Hypothalamus (tissue), 51 donors: Measurements from ENCODE around the gene KLF15.
"Not testable (repeated sequence)": the region's sequence is repeated elsewhere in the genome, so short reads cannot be mapped to it uniquely, and the experiment has no call there.

Source experiments
- DNase-seq, 51 donors: peaks; one replicate each; lab custom pipeline; 2025; lab: John Stamatoyannopoulos, UW

KLF15 gene

DNA sequence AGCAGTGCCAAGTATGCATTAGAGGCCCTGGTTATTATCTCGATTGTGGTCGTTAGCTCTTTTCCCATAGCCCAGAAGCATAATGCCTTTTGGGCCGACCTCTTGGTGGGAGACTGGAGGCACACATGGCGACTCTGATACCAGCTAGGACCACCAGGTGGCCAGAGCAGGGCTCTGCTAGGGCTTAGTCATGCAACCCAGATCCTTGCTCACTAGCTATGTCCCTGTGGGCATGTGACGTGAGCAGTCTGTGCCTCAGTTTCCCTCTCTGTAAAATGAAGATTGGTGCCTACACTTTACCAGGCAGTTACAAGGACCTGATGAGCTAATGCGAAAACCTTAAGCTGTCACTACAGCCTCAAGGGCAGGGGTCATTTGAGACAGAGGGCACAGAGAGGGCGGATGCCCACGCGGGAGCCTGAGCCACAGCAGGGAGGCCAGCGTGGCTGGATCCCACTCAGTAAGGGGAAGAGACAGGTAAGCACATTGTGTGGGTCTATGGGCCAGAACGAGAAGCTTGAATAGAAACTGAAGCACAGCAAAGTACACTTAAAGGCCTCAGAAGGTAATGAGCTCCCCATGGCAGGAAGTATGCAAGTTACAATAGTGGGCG lies 8.8 kb downstream of the KLF15 start:
- no peak for DNase-seq

DNA sequence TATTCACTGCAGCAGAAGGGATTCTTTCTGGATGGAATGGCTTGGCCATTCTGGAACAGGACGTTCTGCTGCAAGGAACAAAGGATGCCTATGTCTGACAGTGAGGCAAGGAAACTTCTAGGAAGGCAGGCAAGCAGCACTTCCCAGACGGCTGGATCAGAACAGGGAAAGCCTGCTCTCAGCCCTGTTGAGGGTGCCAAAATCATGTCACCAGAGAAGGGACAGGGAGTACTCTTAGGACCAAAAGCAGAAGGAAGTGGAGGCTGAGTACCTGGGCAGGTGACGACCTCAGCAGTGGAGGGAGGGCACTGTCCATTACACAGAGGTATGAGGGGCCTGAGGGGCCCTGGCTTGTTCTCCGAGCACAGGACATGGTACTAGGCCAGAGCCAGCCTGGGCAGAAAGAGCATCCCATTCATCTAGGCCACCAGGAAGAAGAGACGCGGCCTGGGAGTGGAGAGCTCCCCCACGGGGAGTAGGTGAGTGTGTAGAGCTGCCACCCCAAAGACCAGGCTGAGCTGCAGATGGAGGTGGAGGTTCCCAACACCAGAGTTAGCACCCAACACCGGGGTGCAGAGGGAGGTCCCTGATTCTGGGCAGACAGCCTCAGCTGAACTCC lies 9.6 kb downstream of the KLF15 start:
- DNase-seq, result peak in 3 of 51 donors; percentile 20 to 46 (median 29)

DNA sequence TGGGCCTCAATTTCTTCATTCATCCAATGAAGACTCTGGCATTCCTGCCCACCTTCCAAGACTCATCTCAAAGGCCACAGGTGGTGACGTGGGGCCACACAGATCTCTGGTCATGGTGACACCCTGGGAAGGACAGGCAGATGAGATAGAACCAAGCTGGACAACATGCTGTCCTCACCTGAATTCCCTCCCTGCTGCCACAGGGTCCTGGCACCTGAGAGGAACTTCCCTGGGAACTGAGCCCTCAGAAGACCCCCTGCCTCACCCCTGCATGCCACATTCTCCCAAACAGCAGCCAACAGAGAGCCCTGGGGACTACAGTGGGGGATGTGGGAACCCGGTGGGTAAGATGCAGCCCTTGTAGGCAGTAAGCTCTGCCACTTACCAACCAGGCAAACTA lies 10.7 kb downstream of the KLF15 start:
- DNase-seq, result no peak

DNA sequence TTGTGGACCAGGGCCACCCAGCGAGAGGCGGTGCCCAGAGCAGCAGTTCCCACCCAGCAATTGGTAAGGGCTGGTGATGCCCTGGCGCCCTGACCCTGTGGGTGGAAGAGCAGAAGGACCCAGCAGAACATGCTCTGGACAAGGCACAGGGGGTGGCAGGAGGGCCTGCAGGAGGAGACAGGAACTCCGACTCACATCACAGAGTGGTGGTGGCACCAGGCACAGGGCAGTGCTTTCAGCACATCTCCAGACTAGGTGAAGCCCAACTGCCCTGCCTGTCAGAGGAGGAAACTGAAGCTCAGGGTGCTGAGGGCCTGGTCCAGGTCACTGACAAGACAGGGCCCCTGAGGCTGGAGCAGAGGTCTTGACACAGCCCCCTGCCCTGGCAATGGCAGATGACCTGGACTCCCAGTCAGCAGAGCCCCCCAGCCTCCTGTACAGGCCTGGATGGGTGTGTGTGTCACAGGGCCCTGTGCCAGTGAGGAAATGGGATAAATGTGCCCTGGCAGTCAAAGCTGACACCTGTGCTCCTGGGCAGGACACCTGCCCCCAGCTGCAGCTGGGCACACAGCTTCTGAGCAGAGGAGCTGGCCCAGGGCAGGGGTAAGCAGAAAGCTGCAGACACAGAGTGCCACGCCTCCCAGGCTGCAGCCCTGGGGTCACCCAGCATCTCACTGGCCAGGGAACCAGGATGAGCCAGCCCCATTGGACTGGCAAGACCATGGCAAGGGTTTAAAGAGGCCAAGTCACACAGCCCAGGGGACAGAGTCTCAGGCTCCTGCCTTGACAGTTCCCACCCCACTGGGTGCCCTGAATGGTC lies 11.4 kb downstream of the KLF15 start:
- DNase-seq, result no peak

DNA sequence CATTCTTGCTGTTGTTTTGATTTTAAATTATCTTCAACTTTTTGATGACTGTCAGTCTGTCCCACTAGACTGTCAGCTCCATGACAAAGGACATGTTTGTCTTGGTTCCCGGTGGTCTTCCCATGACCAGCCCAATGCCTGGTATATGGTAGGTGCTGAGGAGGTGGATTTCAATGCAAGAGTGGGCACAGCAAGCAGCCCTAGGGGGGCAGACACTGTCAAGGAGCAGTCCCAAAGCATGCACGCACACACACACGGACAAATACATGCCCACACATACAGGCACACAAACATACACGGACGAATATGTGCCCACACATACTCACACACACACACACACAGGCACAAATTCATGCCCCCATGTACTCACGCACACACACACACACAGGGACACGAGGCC lies 12.0 kb downstream of the KLF15 start:
- DNase-seq, result no peak

DNA sequence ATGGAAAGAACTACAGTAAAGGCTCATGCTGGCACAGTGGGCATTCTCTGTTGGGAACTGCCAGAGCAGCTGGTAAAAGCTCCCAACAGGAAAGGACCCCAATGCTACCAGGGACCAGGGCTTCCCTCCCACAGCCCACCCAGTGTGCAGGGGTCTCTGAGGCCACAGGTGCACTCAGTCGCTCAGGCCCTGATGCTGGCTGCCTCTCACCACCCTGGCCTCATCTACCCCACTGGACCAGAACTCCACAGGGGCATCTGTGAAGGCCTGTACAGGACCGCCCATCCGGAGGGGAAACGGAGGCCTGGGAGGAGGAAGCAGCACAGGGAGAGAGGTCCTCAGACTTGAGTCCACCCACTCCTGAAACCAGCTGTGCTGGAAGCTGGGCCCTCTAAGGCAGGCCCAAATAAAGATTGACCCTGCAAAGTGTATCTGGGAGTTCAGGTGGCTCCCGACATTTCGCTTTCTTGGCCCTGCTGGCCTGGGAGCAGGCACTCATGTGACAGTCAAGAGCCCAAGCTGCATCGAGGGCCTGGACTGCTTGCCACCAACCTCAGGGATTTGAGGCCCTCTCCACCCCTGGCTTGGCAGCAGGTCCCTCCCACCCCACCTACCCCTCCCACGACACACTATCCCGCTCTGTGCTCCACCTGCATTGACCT lies 12.7 kb downstream of the KLF15 start:
- no peak for DNase-seq

DNA sequence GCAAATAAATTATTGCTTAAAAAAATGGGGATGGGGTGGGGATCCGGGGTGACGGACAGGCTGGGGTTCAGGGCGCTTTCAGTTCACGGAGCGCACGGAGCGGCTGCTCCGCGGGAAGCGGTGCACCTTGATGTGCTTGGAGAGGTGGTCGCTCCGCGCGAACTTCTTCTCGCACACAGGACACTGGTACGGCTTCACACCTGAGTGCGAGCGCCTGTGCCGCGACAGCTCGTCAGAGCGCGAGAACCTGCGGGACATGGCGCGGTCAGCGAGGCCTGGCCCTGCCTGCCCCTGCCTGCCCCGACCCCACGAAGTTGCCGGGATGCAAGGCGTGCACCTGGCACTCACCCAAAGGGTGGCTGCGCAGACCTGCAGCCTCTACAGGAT lies 13.6 kb downstream of the KLF15 start:
- no peak for DNase-seq

DNA sequence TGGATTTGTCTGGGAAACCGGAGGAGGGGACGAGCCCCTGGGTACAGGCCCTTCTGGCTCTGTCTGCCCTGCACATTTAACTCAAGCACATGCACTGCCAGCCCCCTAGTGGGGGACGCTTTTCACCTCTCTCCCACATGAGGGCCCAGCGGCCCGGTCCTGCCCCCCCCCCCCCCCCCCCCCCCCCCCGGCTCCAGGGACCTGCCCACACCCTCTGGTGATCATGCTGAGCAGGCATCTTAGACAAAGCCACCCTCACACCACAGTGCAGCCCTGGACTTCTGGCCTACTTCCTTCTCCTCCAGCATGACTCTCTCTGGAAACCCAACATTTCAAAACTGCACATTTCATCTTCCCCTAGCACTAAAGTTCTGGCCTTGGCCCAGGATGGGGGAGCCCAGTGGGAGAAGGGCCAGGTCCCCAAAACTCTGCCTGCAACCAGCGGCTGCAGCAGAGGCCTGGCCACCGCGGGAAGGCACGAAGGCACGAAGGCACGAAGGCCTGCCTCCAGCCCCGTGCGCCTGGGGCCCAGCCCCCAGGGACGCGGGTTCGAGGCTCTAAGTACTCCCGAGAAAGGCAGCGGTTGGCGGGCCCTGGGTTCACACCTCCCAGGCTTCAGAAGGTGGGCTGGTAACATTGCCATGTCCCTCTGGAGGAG lies 14.1 kb downstream of the KLF15 start:
- DNase-seq, result no peak

DNA sequence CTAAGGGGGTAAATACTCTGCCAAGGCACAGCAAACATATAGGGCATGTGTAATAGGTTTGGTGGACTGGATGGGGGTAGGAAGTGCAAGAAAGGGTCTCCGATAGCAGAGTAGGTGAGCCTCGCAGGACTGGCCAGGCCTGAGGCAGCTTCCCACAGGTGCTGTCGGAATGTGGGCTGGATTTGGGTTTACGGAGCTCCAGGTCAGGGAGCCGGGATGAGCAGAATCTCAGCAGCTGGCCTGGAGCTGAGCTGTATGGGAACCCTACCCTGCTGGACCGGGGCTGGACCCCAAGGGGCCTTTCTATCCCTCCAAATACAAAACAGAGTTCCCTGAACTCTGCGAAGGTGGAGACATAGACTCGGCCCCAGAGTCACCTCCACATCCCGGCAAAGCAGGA lies 15.0 kb downstream of the KLF15 start:
- no peak for DNase-seq

DNA sequence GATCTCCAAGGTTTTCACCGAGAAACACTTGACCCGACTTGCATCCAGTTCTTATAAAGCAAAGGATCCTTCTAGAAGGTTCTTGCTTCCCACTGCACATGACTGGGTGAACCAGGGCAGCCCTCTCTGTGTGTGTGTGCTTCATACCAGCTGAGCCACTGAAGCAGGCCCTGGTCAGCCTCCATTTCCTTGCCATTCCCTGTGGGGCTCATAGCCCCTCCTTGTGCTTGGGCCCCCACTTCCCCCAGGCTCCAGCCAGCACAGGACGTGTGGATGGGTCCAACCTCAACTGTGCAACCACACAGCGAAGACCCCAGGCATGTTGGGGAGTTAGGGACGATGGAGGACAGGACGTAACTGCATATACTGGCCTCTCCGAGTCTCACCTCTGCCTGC lies 15.5 kb downstream of the KLF15 start:
- DNase-seq, result no peak

DNA sequence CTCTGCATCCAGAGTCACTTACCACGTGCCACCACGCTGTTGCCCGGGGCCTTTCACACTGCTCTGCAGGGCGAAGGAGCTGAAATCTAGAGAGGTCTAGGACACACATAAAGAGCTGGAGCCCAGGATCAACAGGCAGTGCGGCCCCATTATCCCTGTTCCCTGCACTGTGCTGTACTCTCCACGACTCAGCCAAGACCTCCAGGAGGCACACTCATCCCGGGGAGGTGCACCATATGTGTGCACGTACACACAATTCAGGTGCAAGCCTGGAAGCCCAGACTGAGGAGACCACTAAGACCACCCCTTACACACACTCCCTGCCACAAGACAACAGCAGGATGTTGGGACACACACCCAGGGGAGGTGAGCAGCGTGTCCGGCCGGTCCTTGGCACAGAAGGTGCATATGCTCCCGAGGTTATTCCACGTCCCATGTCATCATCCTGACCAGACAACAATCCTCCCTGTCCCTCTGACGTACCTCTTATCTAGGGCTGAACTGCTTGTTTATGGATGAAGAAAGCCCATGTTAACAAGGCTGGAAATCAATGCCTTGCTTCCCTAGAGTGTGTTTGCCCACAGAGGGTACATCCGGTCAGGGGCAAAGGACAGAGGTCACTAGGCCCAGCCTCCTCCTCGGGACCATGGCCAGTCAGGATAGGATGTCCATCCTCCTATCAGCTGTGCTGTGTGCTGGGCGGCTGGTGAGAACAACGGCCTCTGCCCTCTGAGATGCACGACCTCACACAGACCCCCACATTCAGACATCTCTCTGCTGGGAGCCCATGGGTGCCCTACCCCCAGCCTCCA lies 16.1 kb downstream of the KLF15 start:
- DNase-seq, result no peak

DNA sequence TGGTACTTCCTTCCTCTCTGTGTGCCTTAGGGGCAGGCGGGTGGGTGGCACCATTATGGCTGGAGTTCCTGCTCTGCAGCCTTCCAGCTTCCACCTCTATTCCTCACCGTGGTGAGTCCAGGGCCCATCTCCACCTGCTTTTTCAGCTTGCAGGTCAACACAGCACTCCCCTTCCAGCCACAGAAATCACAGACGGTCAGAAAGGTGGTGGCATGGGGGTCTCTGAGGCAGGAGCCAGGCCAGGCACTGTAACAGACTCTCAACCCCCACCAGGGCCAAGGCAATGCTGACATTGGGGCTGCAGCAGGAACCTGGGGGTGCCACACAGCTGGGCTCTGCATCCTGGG lies 16.6 kb downstream of the KLF15 start:
- DNase-seq, result no peak

DNA sequence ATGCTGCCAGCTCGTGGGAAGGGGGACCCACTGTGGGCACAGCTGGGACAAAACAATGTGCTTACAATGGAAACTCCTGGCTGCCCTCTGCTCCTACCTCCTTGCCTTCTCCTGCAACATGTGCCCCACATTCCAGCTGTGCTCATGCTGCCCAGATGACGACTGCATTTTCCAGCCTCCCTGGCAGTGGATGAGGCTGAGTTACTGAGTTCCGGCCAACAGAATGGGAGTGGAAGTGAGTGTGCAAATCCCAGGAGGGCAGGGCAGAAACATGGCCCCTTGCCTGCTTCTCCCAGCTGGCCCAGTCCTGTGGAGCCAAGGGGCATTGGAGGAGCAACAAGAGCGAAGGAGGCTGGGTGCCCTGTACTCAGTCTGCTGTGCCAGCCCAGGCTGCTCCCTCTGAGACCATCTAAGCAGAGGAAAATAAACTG lies 17.1 kb downstream of the KLF15 start:
- DNase-seq, result peak in 1 of 51 donors; percentile 17

DNA sequence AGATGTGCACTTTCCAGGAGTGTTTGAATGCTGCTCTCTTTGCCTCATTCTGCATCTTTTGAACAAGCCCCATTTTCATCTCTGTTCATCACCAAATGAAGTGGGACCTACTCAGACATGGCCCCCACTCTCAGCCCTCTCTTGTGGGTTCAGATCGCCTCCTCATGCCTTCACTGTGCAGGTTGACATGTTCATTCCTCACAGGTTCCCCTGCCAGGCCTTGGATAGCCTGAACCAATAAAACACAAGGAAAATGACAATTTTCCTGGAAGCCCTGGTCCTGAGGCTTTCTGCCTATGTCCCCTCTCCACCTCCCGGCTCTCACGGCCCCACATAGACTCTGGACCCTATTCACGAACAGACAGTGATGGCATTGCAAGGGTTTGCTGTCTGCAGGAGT lies 17.7 kb downstream of the KLF15 start:
- DNase-seq, result no peak

DNA sequence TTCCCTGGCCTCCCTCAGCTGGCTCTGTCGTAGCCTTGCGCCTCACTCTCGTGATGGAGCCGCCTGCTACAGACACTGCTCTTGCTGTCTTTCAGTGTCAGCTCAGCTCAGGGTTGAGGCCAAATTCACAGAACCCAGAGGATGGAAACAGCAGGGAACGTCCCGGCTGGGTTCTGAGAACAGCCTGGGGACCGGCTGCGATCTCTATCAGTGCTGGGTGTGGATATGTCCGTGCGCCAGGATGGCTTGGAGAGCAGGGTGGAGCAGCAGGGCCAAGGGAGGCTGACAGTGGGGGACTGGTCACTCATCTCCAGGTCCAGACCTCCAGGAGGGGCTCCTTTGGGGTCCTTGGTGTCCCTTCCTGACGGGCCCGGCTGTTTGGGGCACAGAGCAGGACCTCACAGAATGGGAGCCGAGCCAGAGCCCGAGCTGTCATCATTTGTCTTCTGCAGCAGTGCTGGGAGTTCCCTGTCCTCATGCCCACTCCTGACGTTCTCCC lies 18.4 kb downstream of the KLF15 start:
- no peak for DNase-seq

DNA sequence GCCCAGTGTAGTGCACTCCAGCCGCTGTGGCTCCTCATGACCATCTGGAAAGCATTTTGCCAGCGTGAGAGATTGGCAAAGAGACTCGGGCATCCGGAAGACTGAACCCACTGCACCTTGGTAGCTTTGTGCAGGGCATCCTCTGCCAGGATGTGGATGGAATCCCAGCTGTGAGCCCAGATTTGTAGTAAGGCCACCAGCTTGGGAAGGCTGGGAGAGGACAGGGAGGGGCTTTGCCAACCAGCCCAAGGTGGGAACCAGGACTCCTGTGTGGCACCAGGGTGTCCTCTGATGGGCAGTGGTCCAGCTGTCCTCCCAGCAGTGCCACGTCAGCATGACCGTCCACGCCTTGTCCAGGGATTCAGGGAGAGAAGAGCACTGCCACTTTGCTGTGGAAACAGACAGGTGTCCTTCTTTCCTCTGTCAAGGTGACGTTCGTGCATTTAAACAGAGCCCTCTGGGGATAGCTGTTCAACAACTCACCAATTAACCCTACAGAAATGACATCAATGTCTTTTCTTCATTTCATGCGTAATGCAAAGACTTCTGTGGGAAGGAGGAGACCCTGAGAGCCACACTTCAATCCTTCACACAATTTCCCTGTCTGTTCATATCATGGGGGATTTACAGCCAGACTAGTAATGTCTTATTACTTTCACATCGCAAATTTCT lies 19.1 kb downstream of the KLF15 start:
- DNase-seq, result no peak

DNA sequence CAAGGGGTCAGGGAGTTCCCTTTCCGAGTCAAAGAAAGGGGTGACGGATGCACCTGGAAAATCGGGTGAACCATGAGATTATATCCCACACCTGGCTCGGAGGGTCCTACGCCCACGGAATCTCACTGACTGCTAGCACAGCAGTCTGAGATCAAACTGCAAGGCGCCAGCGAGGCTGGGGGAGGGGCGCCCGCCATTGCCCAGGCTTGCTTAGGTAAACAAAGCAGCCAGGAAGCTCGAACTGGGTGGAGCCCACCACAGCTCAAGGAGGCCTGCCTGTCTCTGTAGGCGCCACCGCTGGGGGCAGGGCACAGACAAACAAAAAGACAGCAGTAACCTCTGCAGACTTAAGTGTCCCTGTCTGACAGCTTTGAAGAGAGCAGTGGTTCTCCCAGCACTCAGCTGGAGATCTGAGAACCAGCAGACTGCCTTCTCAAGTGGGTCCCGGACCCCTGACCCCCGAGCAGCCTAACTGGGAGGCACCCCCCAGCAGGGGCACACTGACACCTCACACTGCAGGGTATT lies 25.3 kb downstream of the KLF15 start:
- DNase-seq, result not testable (repeated sequence)

DNA sequence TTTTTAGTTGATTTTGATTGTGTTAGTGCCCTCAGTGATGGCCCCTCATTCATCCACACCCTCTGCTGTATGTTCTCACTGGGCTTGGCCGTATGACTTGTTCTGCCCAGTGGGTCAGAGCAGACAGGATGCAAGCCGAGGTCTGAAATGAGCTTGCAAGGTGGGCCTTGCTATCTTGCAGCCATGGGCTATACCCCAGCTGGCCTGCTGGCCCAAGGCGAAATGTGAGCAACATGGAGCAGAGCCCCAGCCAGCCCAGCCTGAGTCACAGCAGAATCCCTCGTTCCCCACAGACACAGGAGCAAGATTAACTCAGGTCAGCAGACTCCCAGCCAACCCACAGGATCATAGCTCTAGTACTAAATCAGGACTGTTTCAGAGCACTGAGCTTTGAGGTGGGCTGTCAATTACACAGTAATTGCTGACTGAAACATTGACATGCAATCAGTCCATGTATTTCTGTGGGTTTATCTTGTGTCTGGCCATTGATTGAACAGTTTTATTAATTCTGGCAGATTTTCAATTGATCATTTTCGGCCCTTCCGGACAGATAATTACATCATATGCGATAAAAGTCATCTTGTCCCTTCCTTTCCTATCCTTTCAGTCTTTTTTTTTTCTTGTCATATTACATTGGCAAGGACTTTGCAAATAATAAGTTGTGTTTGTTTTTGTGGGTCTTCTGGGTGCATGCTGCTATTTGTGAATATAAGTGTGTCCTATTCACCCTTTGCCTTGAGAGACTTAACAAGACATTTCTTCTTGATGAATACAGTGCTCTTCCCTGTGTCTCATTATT lies 27.1 kb downstream of the KLF15 start:
- DNase-seq, result no peak
